Astrocyte (in vitro differentiated cells and primary cell): ENCODE results near the gene PCDHB16. TPM values are rescaled to one million over a fixed set of nuclear protein-coding genes. Genes with fewer than 3 reads are reported as not detected.
"Not testable (repeated sequence)": the region's sequence is repeated elsewhere in the genome, so short reads cannot be mapped to it uniquely, and the experiment has no call there.

Experiments used
- DNase-seq: peaks from one replicate; pipeline ENCODE4 v3.0.0-alpha.2; 2010; ENCODE audit warnings: low read depth
- FAIRE-seq: peaks from 2 replicates; lab custom pipeline; 2011; peaks lifted over from hg19 to GRCh38; lab: Jason Lieb, UNC
- H2AFZ ChIP-seq: 2 replicates; pipeline ENCODE4 v1.6.0; 2012; ENCODE audit warnings: low read depth, low read length, inconsistent platforms
- H3K27ac ChIP-seq: 2 replicates; pipeline ENCODE4 v1.5.1; 2011; ENCODE audit warnings: low read depth, low read length, inconsistent platforms
- H3K27me3 ChIP-seq: 2 replicates; pipeline ENCODE4 v1.6.0; 2011; ENCODE audit warnings: low read length, inconsistent platforms; ENCODE audit not compliant: insufficient read depth
- H3K36me3 ChIP-seq: 2 replicates; pipeline ENCODE4 v1.5.1; 2011; ENCODE audit warnings: low read length, inconsistent platforms; ENCODE audit not compliant: insufficient read depth
- H3K4me1 ChIP-seq: 2 replicates; pipeline ENCODE4 v1.5.1; 2011; ENCODE audit warnings: low read length, inconsistent platforms; ENCODE audit not compliant: insufficient read depth
- H3K4me2 ChIP-seq: 2 replicates; pipeline ENCODE4 v1.6.0; 2012; ENCODE audit warnings: low read length, inconsistent platforms
- H3K4me3 ChIP-seq: 2 replicates; pipeline ENCODE4 v1.5.1; 2011; ENCODE audit warnings: low read depth, mild to moderate bottlenecking, low read length, inconsistent platforms; ENCODE audit not compliant: insufficient read depth
- H3K79me2 ChIP-seq: 2 replicates; pipeline ENCODE4 v1.6.0; 2012; ENCODE audit warnings: mild to moderate bottlenecking, low read length, inconsistent platforms; ENCODE audit not compliant: insufficient read depth
- H3K9ac ChIP-seq: 2 replicates; pipeline ENCODE4 v1.6.0; 2012; ENCODE audit warnings: mild to moderate bottlenecking, low read length, inconsistent platforms
- H3K9me3 ChIP-seq: 2 replicates; pipeline ENCODE4 v1.5.1; 2012; ENCODE audit warnings: low read depth, mild to moderate bottlenecking, low read length, inconsistent platforms; ENCODE audit not compliant: insufficient read depth
- H4K20me1 ChIP-seq: 2 replicates; pipeline ENCODE4 v1.6.0; 2012; ENCODE audit warnings: low read length, inconsistent platforms; ENCODE audit not compliant: insufficient read depth
- H3K27ac Mint-ChIP-seq: one replicate; pipeline ENCODE4 v1.8.0; 2021; ENCODE audit warnings: mild to moderate bottlenecking, mixed read lengths; ENCODE audit not compliant: unreplicated experiment
- H3K27me3 Mint-ChIP-seq: one replicate; pipeline ENCODE4 v1.8.0; 2021; ENCODE audit warnings: low read depth, mixed read lengths; ENCODE audit not compliant: unreplicated experiment
- H3K36me3 Mint-ChIP-seq: one replicate; pipeline ENCODE4 v1.8.0; 2021; ENCODE audit warnings: low read depth, mixed read lengths; ENCODE audit not compliant: unreplicated experiment
- H3K4me1 Mint-ChIP-seq: one replicate; pipeline ENCODE4 v1.8.0; 2021; ENCODE audit warnings: low read depth, mixed read lengths; ENCODE audit not compliant: unreplicated experiment
- H3K4me3 Mint-ChIP-seq: one replicate; pipeline ENCODE4 v1.8.0; 2021; ENCODE audit warnings: mild to moderate bottlenecking, moderate library complexity, mixed read lengths; ENCODE audit not compliant: unreplicated experiment
- H3K9me3 Mint-ChIP-seq: one replicate; pipeline ENCODE4 v1.8.0; 2021; ENCODE audit warnings: mild to moderate bottlenecking, mixed read lengths; ENCODE audit not compliant: unreplicated experiment
- CTCF ChIP-seq: IDR thresholded peaks from 2 replicates; pipeline ENCODE4 v1.5.1; 2011; ENCODE audit warnings: low read depth, mild to moderate bottlenecking, inconsistent platforms, low read length, moderate library complexity; ENCODE audit not compliant: insufficient read depth
- EZH2 ChIP-seq: IDR thresholded peaks from 2 replicates; pipeline ENCODE4 v1.6.1; 2012; ENCODE audit warnings: mild to moderate bottlenecking, low read length, inconsistent platforms; ENCODE audit not compliant: insufficient read depth
- total RNA-seq: library from RNA; stranded (reverse); gene quantifications from 2 replicates; pipeline ENCODE4 v1.2.1, GENCODE V29; 2021

The PCDHB16 gene
- total RNA-seq, 1 donor from 2014 or later: 3.2 TPM

GRCh38 chr5:141150224-141150992 lies 31.8 kb upstream of the PCDHB16 start:
- H3K4me1 Mint-ChIP-seq: no peaks in the 10 kb centered on the region
- H3K27me3 ChIP-seq: no peaks in the 10 kb centered on the region
- H4K20me1 ChIP-seq: no peaks in the 10 kb centered on the region
- H3K4me3 Mint-ChIP-seq: no peak overlapping the region
- no peak overlapping the region for H3K4me2 ChIP-seq
- H3K9me3 Mint-ChIP-seq: peaks cover 16% of the 10 kb centered on the region
- FAIRE-seq: no peak
- H3K9ac ChIP-seq: no peak overlapping the region
- DNase-seq: no peak
- H3K9me3 ChIP-seq: peaks cover 9% of the 10 kb centered on the region
- H3K4me3 ChIP-seq: no peak overlapping the region
- no peak overlapping the region for H3K27ac Mint-ChIP-seq
- TF ChIP-seq EZH2 (no peak), CTCF (no peak)
- H3K36me3 ChIP-seq: no peaks in the 10 kb centered on the region
- peaks cover 12% of the 10 kb centered on the region for H3K36me3 Mint-ChIP-seq
- no peaks in the 10 kb centered on the region for H3K27me3 Mint-ChIP-seq
- H3K4me1 ChIP-seq: no peaks in the 10 kb centered on the region
- H3K27ac ChIP-seq: no peak overlapping the region
- H3K79me2 ChIP-seq: no peaks in the 10 kb centered on the region
- no peak overlapping the region for H2AFZ ChIP-seq

- FAIRE-seq: no peak
- no peaks in the 10 kb centered on the region for H4K20me1 ChIP-seq
- DNase-seq: no peak
- H3K4me3 ChIP-seq: no peak overlapping the region
- TF ChIP-seq CTCF (no peak), EZH2 (no peak)
- H3K27ac ChIP-seq: no peak overlapping the region
- H2AFZ ChIP-seq: no peak overlapping the region
- H3K79me2 ChIP-seq: no peaks in the 10 kb centered on the region
- no peak overlapping the region for H3K4me2 ChIP-seq
- no peaks in the 10 kb centered on the region for H3K4me1 Mint-ChIP-seq
- H3K9ac ChIP-seq: no peak overlapping the region
- H3K9me3 ChIP-seq: peaks cover 9% of the 10 kb centered on the region
- no peaks in the 10 kb centered on the region for H3K27me3 ChIP-seq
- no peaks in the 10 kb centered on the region for H3K4me1 ChIP-seq
- no peaks in the 10 kb centered on the region for H3K27me3 Mint-ChIP-seq
- peaks cover 12% of the 10 kb centered on the region for H3K36me3 Mint-ChIP-seq
- H3K9me3 Mint-ChIP-seq: peaks cover 16% of the 10 kb centered on the region
- H3K27ac Mint-ChIP-seq: no peak overlapping the region
- no peak overlapping the region for H3K4me3 Mint-ChIP-seq
- no peaks in the 10 kb centered on the region for H3K36me3 ChIP-seq
These were observed 31.2 kb upstream of the PCDHB16 start for GRCh38 chr5:141150993-141151325.

- not testable (repeated sequence) for FAIRE-seq, H3K4me3 Mint-ChIP-seq
These were observed 30.6 kb upstream of the PCDHB16 start for GRCh38 chr5:141151632-141152031.

GRCh38 chr5:141152096-141152495 lies 30.1 kb upstream of the PCDHB16 start:
- FAIRE-seq, H3K27me3 ChIP-seq, H3K27ac Mint-ChIP-seq, H3K79me2 ChIP-seq, H2AFZ ChIP-seq, H3K4me3 Mint-ChIP-seq, H3K9ac ChIP-seq, H4K20me1 ChIP-seq, H3K4me1 Mint-ChIP-seq, H3K36me3 ChIP-seq, H3K4me1 ChIP-seq, H3K27ac ChIP-seq, DNase-seq, H3K27me3 Mint-ChIP-seq, H3K4me2 ChIP-seq, H3K4me3 ChIP-seq: not testable (repeated sequence)
- H3K9me3 ChIP-seq: peaks cover 18% of the 10 kb centered on the region
- Mint-ChIP-seq H3K36me3 (peaks cover 13% of the 10 kb centered on the region), H3K9me3 (peaks cover 23% of the 10 kb centered on the region)

More at GRCh38 chr5:141151632-141152031, 30.6 kb upstream of the PCDHB16 start:
- not testable (repeated sequence) for H3K27ac ChIP-seq, H2AFZ ChIP-seq, H3K27me3 Mint-ChIP-seq, H3K4me1 Mint-ChIP-seq, H3K4me2 ChIP-seq, DNase-seq, H3K79me2 ChIP-seq, H4K20me1 ChIP-seq, H3K4me1 ChIP-seq, H3K9ac ChIP-seq, H3K36me3 ChIP-seq, H3K27me3 ChIP-seq, H3K4me3 ChIP-seq, H3K27ac Mint-ChIP-seq
- Mint-ChIP-seq H3K9me3 (peaks cover 19% of the 10 kb centered on the region), H3K36me3 (peaks cover 12% of the 10 kb centered on the region)
- peaks cover 15% of the 10 kb centered on the region for H3K9me3 ChIP-seq
